NCI-H345 treated with DMSO at 0.1 percent for 48 hours (cell line): ENCODE results near the gene MEIS3.
"Not testable (repeated sequence)": the region's sequence is repeated elsewhere in the genome, so short reads cannot be mapped to it uniquely, and the experiment has no call there.

ENCODE experiments used
- DNase-seq: peaks from one replicate; lab custom pipeline; 2025; ENCODE audit not compliant: unreplicated experiment; lab: John Stamatoyannopoulos, UW

Gene MEIS3

GRCh38 chr19:47416643-47416985 lies 2.7 kb downstream of the MEIS3 start:
- no peak for DNase-seq

GRCh38 chr19:47415953-47416642 lies 3.2 kb downstream of the MEIS3 start:
- DNase-seq: no peak

GRCh38 chr19:47414469-47414868 lies 4.9 kb downstream of the MEIS3 start:
- no peak for DNase-seq

GRCh38 chr19:47413941-47414340 lies 5.4 kb downstream of the MEIS3 start:
- DNase-seq: no peak

DNA sequence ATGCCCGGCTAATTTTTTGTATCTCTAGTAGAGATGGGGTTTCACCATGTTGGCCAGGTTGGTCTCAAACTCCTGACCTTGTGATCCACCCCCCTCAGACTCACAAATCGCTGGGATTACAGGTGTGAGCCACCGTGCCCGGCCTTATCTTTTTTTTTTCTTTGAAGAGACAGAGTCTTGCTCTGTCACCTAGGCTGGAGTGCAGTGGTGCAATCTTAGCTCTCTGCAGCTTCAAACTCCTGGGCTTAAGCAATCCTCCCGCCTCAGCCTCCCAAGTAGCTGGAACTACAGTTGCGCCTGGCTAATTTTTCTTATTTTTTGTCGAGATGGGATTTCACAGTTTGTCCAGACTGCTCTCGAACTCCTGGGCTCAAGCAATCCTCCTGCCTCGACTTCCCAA lies 7.6 kb downstream of the MEIS3 start:
- not testable (repeated sequence) for DNase-seq

DNA sequence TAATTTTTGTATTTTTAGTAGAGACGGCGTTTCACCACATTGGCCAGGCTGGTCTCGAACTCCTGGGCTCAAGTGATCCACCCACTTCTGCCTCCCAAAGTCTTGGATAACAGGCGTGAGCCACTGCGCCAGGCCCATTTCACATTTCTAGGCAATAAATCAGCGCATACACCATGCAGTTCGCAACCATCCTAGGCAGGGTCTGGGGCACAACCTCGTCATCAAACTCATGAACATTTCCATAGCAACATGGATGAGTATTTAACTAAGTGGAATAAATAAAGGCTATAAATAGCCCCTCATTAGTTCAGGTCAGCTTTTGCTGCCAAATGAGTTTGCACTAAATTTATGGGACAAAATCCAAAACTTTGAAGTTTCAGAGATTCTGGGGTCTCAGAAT lies 8.2 kb downstream of the MEIS3 start:
- DNase-seq: no peak

GRCh38 chr19:47408156-47408938 lies 11.0 kb downstream of the MEIS3 start:
- no peak for DNase-seq

GRCh38 chr19:47407417-47407774 lies 11.9 kb downstream of the MEIS3 start:
- DNase-seq: no peak

DNA sequence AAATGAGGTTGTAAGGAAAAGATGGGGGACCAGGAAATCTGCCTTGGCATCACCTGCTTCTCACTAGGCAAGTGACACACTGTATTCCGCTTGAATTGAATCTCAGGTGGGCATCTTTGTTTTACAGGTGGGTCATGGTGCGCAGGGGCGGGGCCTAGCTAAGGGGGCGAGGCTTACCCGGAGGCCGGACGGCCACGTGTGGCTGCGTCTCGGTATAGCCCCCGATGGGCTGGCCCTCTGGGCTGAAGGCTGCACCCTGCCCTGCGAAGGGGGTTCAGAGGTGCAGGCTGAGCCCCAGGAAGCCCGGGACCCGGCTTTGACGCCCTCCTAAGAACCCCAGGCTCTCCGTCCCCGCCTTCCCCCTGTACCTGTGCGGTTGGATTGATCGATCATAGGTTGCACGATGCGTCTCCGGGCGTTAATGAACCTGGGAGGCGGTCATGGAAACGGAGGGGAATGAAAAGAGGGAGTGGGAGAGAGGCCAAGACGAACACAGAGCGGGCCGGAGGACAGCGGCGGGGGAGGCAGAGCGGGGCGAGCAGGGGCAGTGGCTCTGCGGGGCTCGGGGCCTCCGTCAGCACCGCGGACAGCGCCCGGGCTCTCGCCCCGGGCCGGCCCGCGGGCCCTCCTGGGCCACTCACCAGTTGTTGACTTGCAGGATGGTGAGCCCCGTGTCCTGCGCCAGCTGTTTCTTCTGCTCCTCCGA lies 12.5 kb downstream of the MEIS3 start:
- no peak for DNase-seq

DNA sequence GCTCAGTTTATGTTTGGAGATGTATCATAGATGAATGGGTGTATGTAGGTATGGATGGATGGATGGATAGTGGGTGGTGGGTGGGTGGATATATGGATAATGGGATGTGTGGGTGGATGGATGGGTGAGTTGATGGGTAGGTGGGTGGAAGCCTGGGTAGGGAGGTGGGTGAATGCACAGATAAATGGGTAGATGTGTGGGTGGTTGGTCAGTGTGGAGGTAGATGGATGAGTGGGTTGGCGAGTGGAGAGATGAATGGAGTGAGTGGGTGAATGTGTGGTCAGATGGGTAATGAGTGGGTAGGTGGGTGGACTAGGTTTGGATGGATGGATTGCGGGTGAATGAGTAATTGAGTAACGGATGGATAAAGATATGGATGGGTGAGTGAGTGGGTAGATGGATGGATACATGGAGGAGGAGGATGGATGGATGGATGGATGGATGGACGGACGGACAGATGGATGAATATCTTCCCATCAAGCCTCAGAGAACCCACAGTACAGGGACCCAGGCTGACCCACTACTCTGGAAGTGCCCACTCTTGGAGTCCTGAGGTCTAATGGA lies 13.4 kb downstream of the MEIS3 start:
- DNase-seq: no peak

GRCh38 chr19:47405197-47405550 lies 14.2 kb downstream of the MEIS3 start:
- no peak for DNase-seq

- DNase-seq: no peak
These were observed 14.8 kb downstream of the MEIS3 start for GRCh38 chr19:47404334-47405196.

- no peak for DNase-seq
These were observed 16.8 kb downstream of the MEIS3 start for GRCh38 chr19:47402504-47402903.

DNA sequence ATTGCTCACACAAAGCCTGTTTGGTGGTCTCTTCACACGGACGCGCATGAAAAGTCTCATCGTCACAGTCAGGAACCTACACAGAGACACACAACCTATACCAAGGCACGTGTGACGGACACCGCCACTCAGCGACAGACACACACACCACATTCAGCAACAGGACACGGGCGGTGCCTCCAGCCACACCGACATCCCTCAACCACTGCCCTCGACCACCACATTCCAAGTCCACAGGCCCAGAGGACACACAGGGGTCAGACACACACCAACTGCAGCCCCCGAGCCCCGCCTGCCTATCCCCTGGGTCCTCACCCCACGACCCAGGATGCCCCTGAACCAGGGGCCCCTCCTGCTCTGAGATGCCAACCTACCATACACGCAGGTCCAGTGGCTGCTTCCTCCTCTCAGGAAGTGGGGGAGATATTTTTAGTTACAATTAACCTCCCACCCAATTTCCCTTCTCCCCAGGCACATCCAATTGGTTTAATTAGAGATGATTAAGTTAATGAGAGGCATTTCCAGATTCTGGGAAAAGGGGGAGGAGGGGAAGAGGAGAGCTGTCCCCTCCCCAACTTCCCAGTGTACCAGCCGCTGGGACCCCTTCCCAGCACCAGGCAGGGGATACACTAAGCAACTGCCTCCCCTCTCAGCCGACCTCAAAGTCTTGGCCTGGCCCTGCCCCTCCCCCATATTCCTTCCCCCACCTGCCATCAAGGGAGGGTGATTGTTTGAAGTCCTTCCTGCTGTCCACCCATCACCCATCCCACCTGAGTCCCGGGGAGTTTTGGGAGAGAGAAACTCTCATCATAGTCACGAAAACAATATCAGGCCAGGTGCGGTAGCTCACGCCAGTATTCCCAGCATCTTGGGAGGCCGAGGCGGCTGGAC lies 20.4 kb downstream of the MEIS3 start:
- DNase-seq: no peak

DNA sequence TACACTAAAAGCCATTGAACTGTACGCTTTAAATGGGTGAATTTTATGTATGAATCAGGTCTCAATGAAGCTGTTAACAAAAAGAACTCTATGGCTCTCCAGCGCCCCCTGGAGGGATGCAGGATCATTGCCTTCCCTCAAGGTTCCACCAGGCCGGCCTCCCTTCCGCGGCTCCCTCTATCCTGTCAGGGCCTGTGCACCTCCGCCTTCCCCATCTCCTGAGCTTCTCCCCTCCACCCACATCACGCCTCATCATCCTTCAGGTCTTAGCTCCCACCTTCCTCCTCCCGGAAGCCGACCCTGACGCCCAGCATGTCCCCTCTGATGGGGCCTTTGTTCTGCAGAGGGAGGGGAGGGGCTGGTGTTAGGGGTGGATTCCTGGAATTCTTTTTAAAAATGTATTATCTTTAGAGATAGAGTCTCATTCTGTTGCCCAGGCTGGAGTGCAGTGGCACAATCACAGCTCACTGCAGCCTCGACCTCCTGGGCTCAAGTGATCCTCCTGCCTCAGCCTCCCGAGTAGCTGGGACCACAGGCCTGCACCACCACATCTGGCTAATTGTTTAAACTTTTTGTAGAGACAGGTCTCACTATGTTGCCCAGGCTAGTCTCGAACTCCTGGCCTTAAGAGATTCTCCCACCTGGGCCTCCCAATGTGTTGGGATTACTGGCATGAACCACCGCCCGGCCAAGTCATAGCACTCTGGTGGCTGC lies 27.7 kb downstream of the MEIS3 start:
- peak; percentile 16 for DNase-seq

GRCh38 chr19:47390533-47391488 lies 28.5 kb downstream of the MEIS3 start:
- DNase-seq: no peak

DNA sequence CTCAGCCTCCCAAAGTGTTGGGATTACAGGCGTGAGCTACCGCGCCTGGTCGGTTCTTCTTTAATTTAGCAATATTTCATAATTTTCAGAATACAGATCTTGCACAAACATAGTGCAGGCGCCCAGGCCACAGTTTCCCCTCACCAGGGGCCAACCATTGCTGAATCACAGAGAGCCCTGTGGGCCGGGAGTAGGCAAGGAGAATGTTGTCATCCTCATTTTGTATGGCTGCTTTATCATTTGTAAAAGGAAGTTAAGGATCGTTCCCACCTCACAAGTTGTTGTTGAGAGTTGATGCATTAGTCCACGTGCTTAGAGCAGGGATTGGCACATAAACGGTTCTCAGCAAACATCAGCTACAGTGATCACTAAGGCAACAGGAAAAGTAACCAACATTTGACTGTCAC lies 30.2 kb downstream of the MEIS3 start:
- no peak for DNase-seq

DNA sequence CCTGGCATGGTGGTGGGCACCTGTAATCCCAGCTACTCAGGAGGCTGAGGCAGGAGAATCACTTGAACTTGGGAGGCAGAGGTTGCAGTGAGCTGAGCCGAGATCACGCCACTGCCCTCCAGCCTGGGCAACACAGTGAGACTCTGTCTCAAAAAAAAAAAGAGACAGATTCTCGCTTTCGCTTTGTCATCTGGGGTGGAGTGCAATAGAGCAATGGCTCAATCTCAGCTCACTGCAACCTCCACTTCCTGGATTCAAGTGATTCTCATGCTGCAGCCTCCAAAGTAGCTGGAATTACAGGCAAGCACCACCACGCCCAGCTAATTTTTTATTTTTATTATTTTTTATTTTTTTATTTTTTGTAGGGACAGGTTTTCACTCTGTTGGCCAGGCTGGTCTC lies 30.6 kb downstream of the MEIS3 start:
- not testable (repeated sequence) for DNase-seq
